Endothelial cell of umbilical vein (primary cell): ENCODE measurements around the gene SGK2. TPM values are rescaled to one million over a fixed set of nuclear protein-coding genes. Genes with fewer than 3 reads are reported as not detected.

Experiments
- BruUV-seq: library from RNA; stranded (reverse); fragments of 400-500 nt; replicated peaks from 2 replicates; lab custom pipeline; 2021; lab: Mats Ljungman, UMichigan
- CTCF ChIA-PET: fragments of 300-600, 350-600 bp; sonication (Branson Sonifier 250); formaldehyde crosslinking; loops from one replicate; lab custom pipeline; 2021; ENCODE audit warnings: antibody characterized with exemption, inconsistent platforms; lab: Charles Lee
- POLR2A ChIA-PET: fragments of 300-600, 350-600 bp; sonication (Branson Sonifier 250); formaldehyde crosslinking; loops from one replicate; lab custom pipeline; 2021; ENCODE audit warnings: antibody characterized with exemption, inconsistent platforms; lab: Charles Lee
- DNase-seq: peaks from one replicate; pipeline ENCODE4 v3.0.0-alpha.2; 2011; ENCODE audit warnings: low read depth, low spot score
- FAIRE-seq: peaks from 2 replicates; lab custom pipeline; 2011; peaks lifted over from hg19 to GRCh38; lab: Jason Lieb, UNC
- H2AFZ ChIP-seq: 2 replicates; pipeline ENCODE4 v1.6.0; 2012; ENCODE audit warnings: low read depth, low read length, control low read depth, inconsistent platforms
- H3K27ac ChIP-seq: 2 replicates; pipeline ENCODE4 v1.5.1; 2011; ENCODE audit warnings: low read depth, mild to moderate bottlenecking, control low read depth, low read length, moderate library complexity; ENCODE audit not compliant: insufficient read depth
- H3K27me3 ChIP-seq, 2 experiments: 2 replicates each; pipeline versions ENCODE4 v1.6.0 to v1.6.1; 2011; ENCODE audit warnings: low read length in 2 of 2, mixed read lengths in 1 of 2; ENCODE audit not compliant: control insufficient read depth in 2 of 2, insufficient read depth in 2 of 2
- H3K36me3 ChIP-seq, 2 experiments: 2 replicates in 1 of 2; 3 replicates in 1 of 2; pipeline ENCODE4 v1.5.1; 2011; ENCODE audit warnings: low read length in 2 of 2, mild to moderate bottlenecking in 1 of 2, moderate library complexity in 1 of 2; ENCODE audit not compliant: control insufficient read depth in 2 of 2, insufficient read depth in 2 of 2; ENCODE audit errors: extremely low read depth in 1 of 2
- H3K4me1 ChIP-seq: 3 replicates; pipeline ENCODE4 v1.5.1; 2011; ENCODE audit warnings: mild to moderate bottlenecking, low read length; ENCODE audit not compliant: control insufficient read depth, insufficient read depth; ENCODE audit errors: extremely low read depth
- H3K4me2 ChIP-seq: 2 replicates; pipeline ENCODE4 v1.6.1; 2011; ENCODE audit warnings: low read length, control low read depth, mixed read lengths; ENCODE audit not compliant: insufficient read depth
- H3K4me3 ChIP-seq, 3 experiments: fragments of 200-600 bp in 1 of 3; sonication (generic), shearing (Covaris generic) in 1 of 3; replicated peaks in 1 of 3; 2 replicates each; pipeline ENCODE4 v1.5.1; 2011 to 2016; ENCODE audit warnings: control low read depth in 3 of 3, low read length in 3 of 3, mild to moderate bottlenecking in 2 of 3, inconsistent platforms in 1 of 3, low read depth in 1 of 3, moderate library complexity in 1 of 3; ENCODE audit not compliant: insufficient read depth in 1 of 3
- H3K79me2 ChIP-seq: 2 replicates; pipeline ENCODE4 v1.6.0; 2012; ENCODE audit warnings: low read length, inconsistent platforms; ENCODE audit not compliant: control insufficient read depth, insufficient read depth
- H3K9ac ChIP-seq: replicated peaks from 2 replicates; pipeline ENCODE3; 2011; ENCODE audit warnings: low read length, control low read depth; ENCODE audit not compliant: insufficient read depth; ENCODE audit errors: extremely low read depth
- H3K9me1 ChIP-seq: replicated peaks from 3 replicates; pipeline ENCODE4 v1.6.0; 2011; ENCODE audit warnings: mild to moderate bottlenecking, low read length; ENCODE audit not compliant: control insufficient read depth, insufficient read depth; ENCODE audit errors: extremely low read depth
- H3K9me3 ChIP-seq: replicated peaks from 2 replicates; pipeline ENCODE4 v1.5.1; 2012; ENCODE audit warnings: low read length, inconsistent platforms; ENCODE audit not compliant: control insufficient read depth, insufficient read depth
- H4K20me1 ChIP-seq: replicated peaks from 2 replicates; pipeline ENCODE3; 2011; ENCODE audit warnings: mild to moderate bottlenecking, low read length; ENCODE audit not compliant: control insufficient read depth, insufficient read depth; ENCODE audit errors: extremely low read depth
- EZH2 ChIP-seq: IDR thresholded peaks from 2 replicates; pipeline ENCODE4 v1.6.1; 2012; ENCODE audit warnings: borderline replicate concordance, low read depth, mild to moderate bottlenecking, moderate library complexity, low read length, inconsistent platforms; ENCODE audit not compliant: severe bottlenecking
- FOS ChIP-seq: IDR thresholded peaks from 2 replicates; pipeline ENCODE4 v1.6.1; 2011; ENCODE audit warnings: mild to moderate bottlenecking, low read length, moderate library complexity, borderline replicate concordance; ENCODE audit not compliant: insufficient read depth
- GATA2 ChIP-seq: IDR thresholded peaks from 2 replicates; pipeline ENCODE4 v1.7.0; 2011; ENCODE audit warnings: low read depth, mild to moderate bottlenecking, moderate library complexity, mixed read lengths, low read length; ENCODE audit not compliant: insufficient read length, insufficient read depth
- JUN ChIP-seq: IDR thresholded peaks from 2 replicates; pipeline ENCODE4 v1.6.1; 2011; ENCODE audit warnings: borderline replicate concordance, low read depth; ENCODE audit not compliant: insufficient read length, insufficient read depth
- MAX ChIP-seq: IDR thresholded peaks from 2 replicates; pipeline ENCODE4 v1.6.1; 2011; ENCODE audit not compliant: insufficient read depth, insufficient read length
- MYC ChIP-seq: IDR thresholded peaks from one replicate; pipeline ENCODE4 v1.6.1; 2011; ENCODE audit warnings: mild to moderate bottlenecking, low read depth, low read length
- POLR2A ChIP-seq: IDR thresholded peaks from 2 replicates; pipeline ENCODE4 v1.6.1; 2012; ENCODE audit warnings: low read depth, mild to moderate bottlenecking, control low read depth, low read length
- POLR2AphosphoS5 ChIP-seq: IDR thresholded peaks from 2 replicates; pipeline ENCODE4 v1.6.1; 2012; ENCODE audit warnings: low read depth, mild to moderate bottlenecking, control low read depth, low read length, moderate library complexity; ENCODE audit not compliant: insufficient read depth
- dilution Hi-C: fragments of 300-500 bp; cut with MboI; formaldehyde crosslinking; loops from one replicate; pipeline ENCODE4 v1.15.0; 2019; ENCODE audit warnings: low sequenced_read_pairs; ENCODE audit not compliant: extremely low pct_ligation_motif_present
- intact Hi-C: fragments of 100-400 bp; cut with micrococcal nuclease; formaldehyde crosslinking; loops from one replicate; pipeline ENCODE4 v1.10.0; 2022
- polyA plus RNA-seq, 4 experiments: library from polyadenylated mRNA; depleted of rRNA in 3 of 4; stranded (reverse) in 3 of 4; unstranded in 1 of 4; fragments of >200 nt; gene quantifications; 2 replicates each; pipeline versions ENCODE4 v1.2.1 to v1.2.3, GENCODE V29; 2011 to 2012; ENCODE audit warnings: missing spikeins in 1 of 4
- total RNA-seq: library from RNA; stranded (reverse); gene quantifications from 2 replicates; pipeline ENCODE4 v1.2.3, GENCODE V29; 2021
- TF ChIP-seq, protein P1 (sequence below), 2 donors: IDR thresholded peaks; 1 replicate in 1 of 2; 2 replicates in 1 of 2; pipeline ENCODE4 v1.5.1; 2011; ENCODE audit warnings: low read length in 2 of 2, mild to moderate bottlenecking in 2 of 2, moderate library complexity in 2 of 2, control low read depth in 1 of 2, inconsistent platforms in 1 of 2, low read depth in 1 of 2; ENCODE audit not compliant: insufficient read depth in 1 of 2; ENCODE audit errors: extremely low read depth in 1 of 2

SGK2 gene
- total and polyA plus RNA-seq, 2 donors (not counting 3 experiments of a cell fraction or from before 2014, with no cell fraction given), result 0.21 to 0.27 TPM

GRCh38 chr20:43534791-43535350 lies 24.0 kb upstream of the SGK2 start:
- Histone ChIP-seq H3K27me3 (no peaks in the 10 kb centered on the region), H3K4me1 (no peaks in the 10 kb centered on the region), H3K4me3 (no peak overlapping the region), H3K4me2 (no peak overlapping the region), H3K36me3 (no peaks in the 10 kb centered on the region), H3K9ac (no peak overlapping the region), H3K27ac (no peak overlapping the region), H2AFZ (no peak overlapping the region), H3K9me1 (no peaks in the 10 kb centered on the region), H3K79me2 (no peaks in the 10 kb centered on the region), H4K20me1 (no peaks in the 10 kb centered on the region), H3K9me3 (no peaks in the 10 kb centered on the region)
- dilution Hi-C loops, result no loop called here
- POLR2A ChIA-PET, result no interaction called here
- CTCF ChIA-PET, result interaction anchor here (6.2 kb wide), 1 partner anchor 158 kb away, joined by 143 read pairs; no protein-coding TSS in a partner anchor
- DNase-seq (no peak), FAIRE-seq (no peak)
- no TSS peak for BruUV-seq
- no peak for TF ChIP-seq POLR2A
- no peak for TF ChIP-seq GATA2
- no peak for TF ChIP-seq MYC
- TF ChIP-seq, protein P1, sequence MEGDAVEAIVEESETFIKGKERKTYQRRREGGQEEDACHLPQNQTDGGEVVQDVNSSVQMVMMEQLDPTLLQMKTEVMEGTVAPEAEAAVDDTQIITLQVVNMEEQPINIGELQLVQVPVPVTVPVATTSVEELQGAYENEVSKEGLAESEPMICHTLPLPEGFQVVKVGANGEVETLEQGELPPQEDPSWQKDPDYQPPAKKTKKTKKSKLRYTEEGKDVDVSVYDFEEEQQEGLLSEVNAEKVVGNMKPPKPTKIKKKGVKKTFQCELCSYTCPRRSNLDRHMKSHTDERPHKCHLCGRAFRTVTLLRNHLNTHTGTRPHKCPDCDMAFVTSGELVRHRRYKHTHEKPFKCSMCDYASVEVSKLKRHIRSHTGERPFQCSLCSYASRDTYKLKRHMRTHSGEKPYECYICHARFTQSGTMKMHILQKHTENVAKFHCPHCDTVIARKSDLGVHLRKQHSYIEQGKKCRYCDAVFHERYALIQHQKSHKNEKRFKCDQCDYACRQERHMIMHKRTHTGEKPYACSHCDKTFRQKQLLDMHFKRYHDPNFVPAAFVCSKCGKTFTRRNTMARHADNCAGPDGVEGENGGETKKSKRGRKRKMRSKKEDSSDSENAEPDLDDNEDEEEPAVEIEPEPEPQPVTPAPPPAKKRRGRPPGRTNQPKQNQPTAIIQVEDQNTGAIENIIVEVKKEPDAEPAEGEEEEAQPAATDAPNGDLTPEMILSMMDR (IDR thresholded peaks at IDR 0.05; ENCODE audit: extremely low read depth in 1 of 2, insufficient read depth in 1 of 2, low read depth in 1 of 2, low read length in 2 of 2), result no peak
- no peak for TF ChIP-seq POLR2AphosphoS5
- no peak for TF ChIP-seq FOS
- no peak for TF ChIP-seq JUN
- no peak for TF ChIP-seq EZH2
- TF ChIP-seq MAX, result no peak
- intact Hi-C loops, result loop anchor here (5.0 kb wide), 1 partner anchor 377 kb away; the partner anchor contains the start of gene TOX2
